Measurements from ENCODE around the gene MTLN.
"Not testable (repeated sequence)": the region's sequence is repeated elsewhere in the genome, so short reads cannot be mapped to it uniquely, and the experiment has no call there.

Gene MTLN

DNA sequence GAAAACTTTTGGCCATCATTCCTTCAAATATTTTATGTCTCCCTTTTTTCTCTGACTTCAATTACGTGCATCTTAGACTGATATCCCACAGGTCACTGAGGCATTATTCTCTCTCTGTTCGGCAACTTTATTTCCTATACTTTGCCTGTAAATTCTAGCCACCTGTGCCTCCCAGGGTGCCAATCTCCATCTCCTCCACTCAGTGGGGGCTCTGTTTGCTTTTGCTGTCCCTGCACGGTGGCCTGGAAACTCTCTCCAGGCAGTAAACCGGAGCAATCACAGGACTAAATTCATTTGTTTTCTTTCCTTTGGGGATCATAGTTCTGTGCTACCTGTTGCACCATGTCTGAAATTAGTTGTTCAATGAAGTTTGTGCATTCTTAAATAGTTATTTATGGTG is 9.6 kb upstream of the MTLN start:
- Histone ChIP-seq H3K4me3 (ENCODE audit: insufficient read length, low read depth) (no peak overlapping the region), H3K4me1 (ENCODE audit: insufficient read depth, insufficient read length) (no peaks in the 10 kb centered on the region), H3K27me3 (ENCODE audit: insufficient read depth, insufficient read length) (no peaks in the 10 kb centered on the region), H3K9me3 (ENCODE audit: insufficient read depth, low read length) (no peaks in the 10 kb centered on the region; the same call in 1 of the 2 replicates), H3K36me3 (ENCODE audit: insufficient read depth, insufficient read length, low read length) (no peaks in the 10 kb centered on the region), H3K9ac (ENCODE audit: insufficient read length, low read depth) (no peak overlapping the region)
- no peak for TF ChIP-seq ZNF274 (IDR thresholded peaks at IDR 0.05; ENCODE audit: low read depth, low read length)
- no peak for DNase-seq (ENCODE audit: low read depth, low spot score)

DNA sequence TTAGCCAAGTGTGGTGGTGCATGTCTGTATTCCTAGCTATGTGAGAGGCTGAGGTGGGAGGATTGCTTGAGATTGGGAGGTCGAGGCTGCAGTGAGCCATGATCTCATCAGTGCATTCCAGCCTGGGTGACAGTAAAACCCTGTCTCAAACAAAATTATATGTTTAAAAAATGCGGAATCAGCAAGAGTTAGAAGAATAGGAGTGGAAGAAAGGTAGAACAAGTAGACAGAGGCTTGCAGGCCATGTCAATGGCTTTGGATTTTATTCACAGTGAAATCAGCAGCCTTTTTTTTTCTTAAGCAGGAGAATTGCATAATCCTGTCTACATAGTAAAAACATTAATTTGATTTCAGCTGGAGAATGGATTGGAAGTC is 7.8 kb upstream of the MTLN start:
- TF ChIP-seq YY1 (IDR thresholded peaks at IDR 0.05; ENCODE audit: insufficient read depth, insufficient read length) (no peak), SUZ12 (IDR thresholded peaks at IDR 0.05; ENCODE audit: extremely low read depth, insufficient read depth, insufficient read length) (no peak), ZNF274 (IDR thresholded peaks at IDR 0.05; ENCODE audit: low read depth, low read length) (no peak)
- H3K9me3 ChIP-seq (ENCODE audit: insufficient read depth, low read length): peaks cover under 1% of the 10 kb centered on the region; the same call in 1 of the 2 replicates
- no peak overlapping the region for H3K4me3 ChIP-seq (ENCODE audit: insufficient read length, low read depth)
- H3K9ac ChIP-seq (ENCODE audit: insufficient read length, low read depth): no peak overlapping the region
- no peaks in the 10 kb centered on the region for H3K27me3 ChIP-seq (ENCODE audit: insufficient read depth, insufficient read length)
- no peak for DNase-seq (ENCODE audit: low read depth, low spot score)
- H3K4me1 ChIP-seq (ENCODE audit: insufficient read depth, insufficient read length): no peaks in the 10 kb centered on the region
- H3K36me3 ChIP-seq (ENCODE audit: insufficient read depth, insufficient read length, low read length): no peaks in the 10 kb centered on the region

DNA sequence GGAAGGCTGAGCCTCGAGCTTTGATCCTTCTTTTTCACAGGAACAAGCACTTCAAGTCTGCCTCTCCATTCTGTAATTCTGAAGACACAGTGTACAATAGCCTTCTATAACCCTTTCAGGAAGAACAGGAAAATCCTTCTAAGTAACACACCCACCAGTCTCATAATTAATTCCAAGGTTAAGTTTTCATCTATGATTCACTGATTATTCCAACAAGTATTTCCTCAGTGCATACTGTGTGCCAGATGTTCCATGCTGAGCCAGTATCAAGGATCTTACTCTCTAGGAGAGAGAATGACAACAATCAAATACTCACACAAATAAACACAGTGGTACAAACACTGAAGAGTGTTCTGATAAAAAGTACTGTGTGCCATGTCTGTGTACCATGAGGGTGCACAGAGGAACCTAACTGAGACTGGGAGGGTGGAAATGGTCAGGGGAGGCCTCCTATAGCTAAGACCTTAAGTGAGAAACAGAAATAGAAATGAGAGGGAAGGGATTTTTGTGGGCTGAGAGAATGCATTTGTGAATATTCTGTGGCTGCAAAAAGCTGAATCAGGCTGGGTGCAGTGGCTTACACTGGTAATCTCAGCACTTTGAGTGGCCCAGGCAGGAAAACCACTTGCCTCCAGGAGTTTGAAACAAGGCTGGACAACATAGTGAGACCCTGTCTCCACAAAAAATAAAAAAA is 7.3 kb upstream of the MTLN start:
- Histone ChIP-seq H3K27me3 (ENCODE audit: insufficient read depth, insufficient read length) (no peaks in the 10 kb centered on the region), H3K9ac (ENCODE audit: insufficient read length, low read depth) (no peak overlapping the region), H3K9me3 (ENCODE audit: insufficient read depth, low read length) (peaks cover 6% of the 10 kb centered on the region; the same call in 1 of the 2 replicates), H3K36me3 (ENCODE audit: insufficient read depth, insufficient read length, low read length) (no peaks in the 10 kb centered on the region), H3K4me1 (ENCODE audit: insufficient read depth, insufficient read length) (no peaks in the 10 kb centered on the region), H3K4me3 (ENCODE audit: insufficient read length, low read depth) (no peak overlapping the region)
- no peak for DNase-seq (ENCODE audit: low read depth, low spot score)
- TF ChIP-seq ZNF274 (IDR thresholded peaks at IDR 0.05; ENCODE audit: low read depth, low read length) (no peak), YY1 (IDR thresholded peaks at IDR 0.05; ENCODE audit: insufficient read depth, insufficient read length) (no peak), SUZ12 (IDR thresholded peaks at IDR 0.05; ENCODE audit: extremely low read depth, insufficient read depth, insufficient read length) (no peak)

DNA sequence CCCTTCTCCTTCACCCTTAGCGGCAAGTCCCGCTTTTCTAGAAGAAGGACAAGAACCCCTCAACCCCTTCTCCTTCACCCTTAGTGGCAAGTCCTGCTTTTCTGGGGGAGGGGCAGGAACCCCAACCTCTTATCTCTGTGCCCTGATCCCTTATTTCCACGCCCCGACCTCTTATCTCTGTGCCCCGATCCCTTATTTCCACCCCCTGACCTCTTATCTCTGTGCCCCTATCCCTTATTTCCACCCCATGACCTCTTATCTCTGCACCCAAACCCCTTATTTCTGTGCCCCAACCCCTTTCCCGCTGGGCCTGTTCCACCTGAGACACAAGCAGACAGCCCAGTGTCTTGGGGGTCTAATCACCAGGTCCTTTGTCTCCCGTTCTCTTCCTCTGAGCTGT is 6.5 kb upstream of the MTLN start:
- not testable (repeated sequence) for DNase-seq (ENCODE audit: low read depth, low spot score); H3K9ac ChIP-seq (ENCODE audit: insufficient read length, low read depth); H3K36me3 ChIP-seq (ENCODE audit: insufficient read depth, insufficient read length, low read length); H3K27me3 ChIP-seq (ENCODE audit: insufficient read depth, insufficient read length); H3K4me3 ChIP-seq (ENCODE audit: insufficient read length, low read depth); H3K4me1 ChIP-seq (ENCODE audit: insufficient read depth, insufficient read length)
- H3K9me3 ChIP-seq (ENCODE audit: insufficient read depth, low read length): peaks cover 13% of the 10 kb centered on the region; the same call in 1 of the 2 replicates

DNA sequence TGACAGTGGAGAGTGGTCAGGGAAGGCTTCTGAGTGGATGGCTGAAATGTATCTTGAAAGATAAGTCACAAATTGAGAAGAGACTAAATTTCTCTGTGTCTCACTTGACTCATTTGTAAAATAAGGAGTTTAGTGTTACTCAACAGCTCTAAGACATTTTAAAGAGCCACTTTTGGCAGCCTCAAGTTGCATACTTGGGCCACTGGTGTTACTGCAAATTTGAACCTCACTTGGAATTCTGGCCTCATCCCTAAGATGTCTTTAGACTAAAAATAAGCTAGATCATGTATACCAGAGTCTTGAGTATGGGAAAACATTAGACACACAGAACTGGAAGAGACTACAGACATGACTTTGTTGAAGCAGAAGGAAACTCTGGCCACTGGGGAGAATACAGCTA is 4.5 kb upstream of the MTLN start:
- TF ChIP-seq YY1 (IDR thresholded peaks at IDR 0.05; ENCODE audit: insufficient read depth, insufficient read length) (no peak), ZNF274 (IDR thresholded peaks at IDR 0.05; ENCODE audit: low read depth, low read length) (no peak), SUZ12 (IDR thresholded peaks at IDR 0.05; ENCODE audit: extremely low read depth, insufficient read depth, insufficient read length) (no peak)
- Histone ChIP-seq H3K4me3 (ENCODE audit: insufficient read length, low read depth) (no peak overlapping the region), H3K4me1 (ENCODE audit: insufficient read depth, insufficient read length) (no peaks in the 10 kb centered on the region), H3K36me3 (ENCODE audit: insufficient read depth, insufficient read length, low read length) (no peaks in the 10 kb centered on the region), H3K27me3 (ENCODE audit: insufficient read depth, insufficient read length) (no peaks in the 10 kb centered on the region), H3K9me3 (ENCODE audit: insufficient read depth, low read length) (peaks cover 17% of the 10 kb centered on the region; the same call in 1 of the 2 replicates), H3K9ac (ENCODE audit: insufficient read length, low read depth) (no peak overlapping the region)
- DNase-seq (ENCODE audit: low read depth, low spot score): no peak

DNA sequence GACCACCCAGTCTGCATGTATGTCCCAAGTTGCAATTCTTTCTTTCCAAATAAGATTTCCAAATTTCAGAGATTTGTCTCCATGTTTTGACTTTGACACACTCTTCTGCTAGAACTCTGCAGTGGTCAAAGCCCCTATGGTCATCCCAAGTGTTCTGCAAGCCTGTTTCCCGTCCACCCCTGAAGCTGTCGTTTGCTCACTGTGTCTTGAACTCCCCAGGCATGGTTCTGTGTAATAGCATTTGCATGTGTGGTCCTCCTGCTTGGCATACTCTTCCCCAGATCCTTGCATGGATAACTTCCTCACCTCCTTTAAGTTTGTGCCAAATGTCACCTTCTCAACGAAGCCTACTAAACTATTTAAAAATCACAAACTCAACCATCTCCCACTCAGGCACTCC is 3.9 kb upstream of the MTLN start:
- Histone ChIP-seq H3K9me3 (ENCODE audit: insufficient read depth, low read length) (peaks cover 17% of the 10 kb centered on the region; the same call in 1 of the 2 replicates), H3K4me3 (ENCODE audit: insufficient read length, low read depth) (no peak overlapping the region), H3K36me3 (ENCODE audit: insufficient read depth, insufficient read length, low read length) (peaks cover under 1% of the 10 kb centered on the region), H3K4me1 (ENCODE audit: insufficient read depth, insufficient read length) (no peaks in the 10 kb centered on the region), H3K27me3 (ENCODE audit: insufficient read depth, insufficient read length) (no peaks in the 10 kb centered on the region), H3K9ac (ENCODE audit: insufficient read length, low read depth) (no peak overlapping the region)
- DNase-seq (ENCODE audit: low read depth, low spot score): no peak
- TF ChIP-seq SUZ12 (IDR thresholded peaks at IDR 0.05; ENCODE audit: extremely low read depth, insufficient read depth, insufficient read length) (no peak), YY1 (IDR thresholded peaks at IDR 0.05; ENCODE audit: insufficient read depth, insufficient read length) (no peak), ZNF274 (IDR thresholded peaks at IDR 0.05; ENCODE audit: low read depth, low read length) (no peak)

DNA sequence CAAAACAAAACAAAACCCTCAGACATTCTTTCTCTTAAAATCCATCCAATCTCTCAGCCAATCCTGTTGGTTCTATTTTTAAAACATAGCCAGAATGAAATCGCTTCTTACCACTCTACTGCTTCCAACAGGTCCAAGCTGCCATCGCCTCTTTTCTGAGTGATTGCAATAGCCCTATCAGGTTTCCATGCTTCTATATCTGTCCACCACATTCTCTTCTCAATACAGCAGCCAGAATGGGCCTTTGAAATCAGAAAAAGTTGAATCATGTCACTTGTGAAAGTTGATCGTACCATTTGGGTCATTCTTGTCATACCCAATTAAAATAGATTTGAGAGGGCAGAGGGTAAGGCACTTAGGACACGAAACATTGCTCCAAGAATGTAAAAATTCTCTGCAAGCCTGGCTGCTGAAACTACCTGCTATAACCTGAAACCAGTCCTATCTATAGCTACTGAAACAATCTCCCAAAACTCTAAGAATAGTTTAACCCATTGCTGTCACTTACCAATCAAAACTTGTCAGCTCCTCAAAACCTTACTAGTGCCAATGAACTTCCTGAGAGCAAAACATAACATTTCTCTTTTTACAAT is 3.3 kb upstream of the MTLN start:
- Histone ChIP-seq H3K9me3 (ENCODE audit: insufficient read depth, low read length) (peaks cover 17% of the 10 kb centered on the region; the same call in 1 of the 2 replicates), H3K4me3 (ENCODE audit: insufficient read length, low read depth) (no peak overlapping the region), H3K36me3 (ENCODE audit: insufficient read depth, insufficient read length, low read length) (peaks cover 6% of the 10 kb centered on the region), H3K4me1 (ENCODE audit: insufficient read depth, insufficient read length) (no peaks in the 10 kb centered on the region), H3K9ac (ENCODE audit: insufficient read length, low read depth) (no peak overlapping the region), H3K27me3 (ENCODE audit: insufficient read depth, insufficient read length) (no peaks in the 10 kb centered on the region)
- no peak for TF ChIP-seq ZNF274 (IDR thresholded peaks at IDR 0.05; ENCODE audit: low read depth, low read length)
- no peak for TF ChIP-seq SUZ12 (IDR thresholded peaks at IDR 0.05; ENCODE audit: extremely low read depth, insufficient read depth, insufficient read length)
- no peak for TF ChIP-seq YY1 (IDR thresholded peaks at IDR 0.05; ENCODE audit: insufficient read depth, insufficient read length)
- DNase-seq (ENCODE audit: low read depth, low spot score): no peak
